AG04449 (cell line): ENCODE data around the gene CTDSP2.
A peak's percentile ranks its signal among the peaks of the same experiment; 100 is the strongest.

Experiments used
- CTCF ChIA-PET: fragments of 350-600 bp; formaldehyde crosslinking; extraction: SDS; loops from one replicate; lab custom pipeline; 2021; ENCODE audit warnings: antibody characterized with exemption; lab: Yijun Ruan, JAX
- POLR2A ChIA-PET: fragments of 400-600, 350-600 bp; formaldehyde crosslinking; extraction: SDS; loops from one replicate; lab custom pipeline; 2020; ENCODE audit warnings: antibody characterized with exemption, inconsistent platforms; lab: Yijun Ruan, JAX
- DNase-seq: peaks from one replicate; pipeline ENCODE4 v3.0.0-alpha.2; 2010; ENCODE audit warnings: low read depth, low spot score
- H3K4me3 ChIP-seq: 2 replicates; pipeline ENCODE4 v1.5.1; 2011; ENCODE audit warnings: low read depth, mild to moderate bottlenecking, control low read depth, low read length
- CTCF ChIP-seq: IDR thresholded peaks from one replicate; pipeline ENCODE4 v1.5.1; 2011; ENCODE audit warnings: mild to moderate bottlenecking, moderate library complexity, low read length, control low read depth, inconsistent platforms; ENCODE audit not compliant: insufficient read depth; ENCODE audit errors: missing control alignments

Gene CTDSP2

GRCh38 chr12:57893431-57894353 is 47.2 kb upstream of the CTDSP2 start:
- peak overlapping the region; percentile 40 for H3K4me3 ChIP-seq
- ChIA-PET POLR2A (interaction anchor here (1.0 to 4.5 kb wide), 4 partner anchors 29 to 142 kb away, joined by 3 to 82 read pairs (median 8); partner anchors contain the start of genes CDK4 and CTDSP2), CTCF (interaction anchor here (0.7 to 20.0 kb wide), 13 partner anchors 10 to 139 kb away, joined by 3 to 484 read pairs (median 6); partner anchors contain the start of genes CTDSP2 and TSFM)
- peak; percentile 14 for TF ChIP-seq CTCF
- DNase-seq, result peak; percentile 78

DNA sequence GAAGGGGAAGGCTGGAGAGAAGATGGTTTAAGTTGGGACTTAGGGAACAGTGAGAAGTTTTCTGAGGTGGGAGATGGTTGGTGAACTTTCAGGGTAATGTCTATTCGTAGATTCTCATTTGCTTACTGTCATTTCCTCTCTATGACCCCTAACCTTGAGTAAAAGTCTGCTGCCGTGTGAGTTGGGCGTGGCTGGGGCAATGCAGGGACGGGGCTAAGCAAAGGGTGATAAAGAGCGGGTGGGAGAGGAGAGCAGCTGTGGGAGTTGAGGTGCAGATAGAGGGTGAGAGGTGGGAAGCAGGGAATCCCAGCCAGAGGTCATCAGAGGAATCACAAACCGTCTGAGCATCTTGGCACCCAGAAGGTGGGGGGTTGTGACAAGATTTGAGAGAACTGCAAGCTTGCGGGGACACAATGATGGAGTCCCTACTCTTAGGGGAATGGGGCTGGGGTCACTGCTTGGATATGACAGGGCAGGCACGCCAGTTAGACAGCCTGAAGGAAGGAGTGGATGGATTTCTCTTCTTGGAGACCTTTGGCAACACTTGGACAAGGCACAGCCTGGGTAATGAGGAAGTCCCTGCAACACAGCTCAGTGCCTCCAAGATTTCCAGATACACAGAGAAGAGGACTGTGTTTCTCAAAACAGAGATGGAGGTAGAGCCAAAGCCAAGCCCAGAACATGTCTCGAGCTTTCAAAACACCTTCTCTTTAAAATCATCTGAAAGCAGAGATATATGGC is 45.9 kb upstream of the CTDSP2 start:
- DNase-seq, result no peak
- no peak for TF ChIP-seq CTCF
- POLR2A ChIA-PET, result interaction anchor here (0.7 to 0.9 kb wide), 2 partner anchors 11 to 28 kb away, joined by 3 read pairs; no protein-coding TSS in a partner anchor
- H3K4me3 ChIP-seq, result no peak overlapping the region
- CTCF ChIA-PET, result interaction anchor here (1.3 to 20.0 kb wide), 4 partner anchors 12 to 90 kb away, joined by 4 to 484 read pairs (median 39); partner anchors contain the start of gene CTDSP2

DNA sequence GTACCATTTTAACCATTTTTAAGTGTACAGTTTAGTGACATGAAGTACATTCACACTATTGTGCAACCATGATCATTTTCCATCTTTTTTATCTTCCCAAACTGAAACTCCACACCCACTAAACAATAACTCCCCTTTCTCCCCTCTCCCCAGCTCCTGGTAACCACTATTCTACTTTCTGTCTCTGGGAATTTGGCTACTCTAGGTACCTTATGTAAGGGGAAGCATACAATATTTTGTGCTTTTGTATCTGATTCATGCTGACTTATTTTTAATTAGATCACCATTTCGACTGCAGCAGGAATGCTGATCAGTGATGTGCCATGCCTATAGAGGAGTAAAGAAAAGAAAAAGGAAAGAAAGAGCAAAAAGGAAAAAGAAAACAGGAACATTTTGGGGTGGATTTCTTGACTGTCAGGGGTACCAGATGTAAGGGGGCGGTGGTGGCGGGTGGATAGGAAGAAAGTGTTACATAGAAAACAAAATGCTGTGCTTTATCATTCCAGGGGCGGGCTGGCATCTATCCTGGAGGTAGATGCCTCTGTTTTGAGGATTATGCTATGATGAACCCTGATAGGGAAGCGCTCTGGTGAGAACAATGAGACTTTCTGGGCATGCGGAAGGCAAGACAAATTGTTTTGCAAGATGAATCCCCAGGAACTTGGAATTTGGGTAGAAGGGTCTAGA is 45.2 kb upstream of the CTDSP2 start:
- no peak for TF ChIP-seq CTCF
- CTCF ChIA-PET, result interaction anchor here (1.9 to 2.0 kb wide), 2 partner anchors 88 to 89 kb away, joined by 7 to 8 read pairs; no protein-coding TSS in a partner anchor
- POLR2A ChIA-PET, result interaction anchor here (0.9 to 1.3 kb wide), 2 partner anchors 10 to 11 kb away, joined by 3 to 4 read pairs; no protein-coding TSS in a partner anchor
- no peak for DNase-seq
- no peak overlapping the region for H3K4me3 ChIP-seq

GRCh38 chr12:57890191-57891115 is 43.9 kb upstream of the CTDSP2 start:
- CTCF ChIA-PET, result interaction anchor here (0.9 to 3.2 kb wide), 7 partner anchors 9 to 131 kb away, joined by 3 to 22 read pairs (median 4); partner anchors contain the start of gene TSFM
- no peak for TF ChIP-seq CTCF
- no peak for DNase-seq
- H3K4me3 ChIP-seq, result no peak overlapping the region
- POLR2A ChIA-PET, result interaction anchor here (1.3 to 3.4 kb wide), 4 partner anchors 9 to 54 kb away, joined by 4 to 29 read pairs (median 17); partner anchors contain the start of gene CTDSP2

DNA sequence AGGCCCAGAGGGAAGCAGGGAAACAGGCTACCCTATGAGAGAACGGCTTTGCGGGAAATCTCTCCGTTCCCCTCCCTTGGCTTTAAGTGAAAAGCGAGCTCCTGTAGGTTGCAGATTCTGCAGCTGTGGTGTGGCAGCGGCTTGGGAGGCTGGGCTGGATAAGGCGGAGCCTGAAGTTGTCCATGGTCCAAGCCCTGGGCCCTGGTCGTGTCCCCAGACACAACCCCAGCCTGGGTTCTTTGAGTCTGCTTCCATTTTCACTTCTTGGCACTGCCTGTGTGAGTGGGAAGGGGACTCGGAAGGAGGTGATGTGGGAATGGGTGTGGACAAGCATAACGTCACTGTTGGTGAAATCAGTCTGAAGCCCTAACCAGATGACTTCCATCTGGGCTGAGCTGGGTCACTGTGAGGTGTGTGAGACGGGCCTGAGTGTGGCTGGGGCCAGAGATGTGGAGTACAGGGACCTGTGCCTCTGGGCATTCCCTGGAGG is 43.0 kb upstream of the CTDSP2 start:
- TF ChIP-seq CTCF, result no peak
- peak overlapping the region; percentile 38 for H3K4me3 ChIP-seq
- ChIA-PET POLR2A (interaction anchor here (2.1 to 3.4 kb wide), 4 partner anchors 22 to 53 kb away, joined by 7 to 29 read pairs (median 17); partner anchors contain the start of gene CTDSP2), CTCF (interaction anchor here (1.1 to 3.2 kb wide), 6 partner anchors 8 to 90 kb away, joined by 3 to 22 read pairs (median 4); no protein-coding TSS in a partner anchor)
- DNase-seq, result peak; percentile 63
